ENCODE measurements around the gene CTDSP2. TPM values are rescaled to one million over a fixed set of nuclear protein-coding genes. Genes with fewer than 3 reads are reported as not detected.
"Not testable (repeated sequence)": the region's sequence is repeated elsewhere in the genome, so short reads cannot be mapped to it uniquely, and the experiment has no call there.

The CTDSP2 gene
- total RNA-seq, 1 donor from 2014 or later = 83.2 TPM

- no peak for DNase-seq (ENCODE audit: low read depth, low spot score)
- Mint-ChIP-seq H3K4me3 (peak overlapping the region; percentile 71), H3K27me3 (ENCODE audit: low read depth) (peaks cover 6% of the 10 kb centered on the region), H3K36me3 (ENCODE audit: low read depth) (peaks cover 7% of the 10 kb centered on the region), H3K9me3 (no peaks in the 10 kb centered on the region), H3K27ac (ENCODE audit: unreplicated experiment) (no peak overlapping the region), H3K4me1 (peaks cover 21% of the 10 kb centered on the region)
- TF ChIP-seq CTCF (conservative IDR thresholded peaks at IDR 0.05) = no peak
These were observed 71.5 kb downstream of the CTDSP2 start for GRCh38 chr12:57775044-57775443.

- H3K4me3 Mint-ChIP-seq = peak overlapping the region; percentile 74
- not testable (repeated sequence) for H3K27ac Mint-ChIP-seq (ENCODE audit: unreplicated experiment); H3K36me3 Mint-ChIP-seq (ENCODE audit: low read depth); H3K9me3 Mint-ChIP-seq; DNase-seq (ENCODE audit: low read depth, low spot score); H3K27me3 Mint-ChIP-seq (ENCODE audit: low read depth)
- H3K4me1 Mint-ChIP-seq = peaks cover 21% of the 10 kb centered on the region
These were observed 71.9 kb downstream of the CTDSP2 start for GRCh38 chr12:57774634-57775033.

- peak; percentile 34 for DNase-seq (ENCODE audit: low read depth, low spot score)
- H3K4me3 Mint-ChIP-seq = peak within 1 kb of the TSS; percentile 99
- TF ChIP-seq CTCF (conservative IDR thresholded peaks at IDR 0.05) = no peak
These were observed 73.9 kb downstream of the CTDSP2 start, which contains the start of gene EEF1AKMT3 for GRCh38 chr12:57772429-57773322. Gene EEF1AKMT3 (plus strand): TSS chr12:57772614. CDS start chr12:57772725, 111 bp downstream.

GRCh38 chr12:57771873-57772428 lies 74.6 kb downstream of the CTDSP2 start, which contains the start of gene METTL1:
Gene METTL1 (minus strand): TSS chr12:57772105. CDS start chr12:57772083, 22 bp downstream.
- DNase-seq (ENCODE audit: low read depth, low spot score) = peak; percentile 89
- H3K27me3 Mint-ChIP-seq (ENCODE audit: low read depth) = peaks cover 26% of the 10 kb centered on the region
- peak within 1 kb of the TSS; percentile 100 for H3K27ac Mint-ChIP-seq (ENCODE audit: unreplicated experiment)
- H3K4me3 Mint-ChIP-seq = peak within 1 kb of the TSS; percentile 99
- no peaks in the 10 kb centered on the region for H3K9me3 Mint-ChIP-seq
- peaks cover 22% of the 10 kb centered on the region for H3K4me1 Mint-ChIP-seq
- TF ChIP-seq CTCF (conservative IDR thresholded peaks at IDR 0.05) = no peak
- peaks cover 14% of the 10 kb centered on the region for H3K36me3 Mint-ChIP-seq (ENCODE audit: low read depth)

More at GRCh38 chr12:57772429-57773322, 73.9 kb downstream of the CTDSP2 start, which contains the start of gene EEF1AKMT3:
- Mint-ChIP-seq H3K9me3 (no peaks in the 10 kb centered on the region), H3K27ac (ENCODE audit: unreplicated experiment) (peak within 1 kb of the TSS; percentile 100), H3K36me3 (ENCODE audit: low read depth) (peaks cover 14% of the 10 kb centered on the region), H3K27me3 (ENCODE audit: low read depth) (peaks cover 19% of the 10 kb centered on the region), H3K4me1 (peaks cover 21% of the 10 kb centered on the region)

GRCh38 chr12:57771236-57771872 lies 75.2 kb downstream of the CTDSP2 start:
- no peaks in the 10 kb centered on the region for H3K9me3 Mint-ChIP-seq
- no peak for TF ChIP-seq CTCF (conservative IDR thresholded peaks at IDR 0.05)
- DNase-seq (ENCODE audit: low read depth, low spot score) = peak; percentile 75
- H3K4me3 Mint-ChIP-seq = peak overlapping the region; percentile 99
- H3K4me1 Mint-ChIP-seq = peaks cover 28% of the 10 kb centered on the region
- peaks cover 32% of the 10 kb centered on the region for H3K27me3 Mint-ChIP-seq (ENCODE audit: low read depth)
- H3K36me3 Mint-ChIP-seq (ENCODE audit: low read depth) = peaks cover 14% of the 10 kb centered on the region
- peak overlapping the region; percentile 100 for H3K27ac Mint-ChIP-seq (ENCODE audit: unreplicated experiment)

Measured in neural crest cell (in vitro differentiated cells).